GM06990 (cell line): Measurements from ENCODE around the gene C4A.
"Not testable (repeated sequence)": the region's sequence is repeated elsewhere in the genome, so short reads cannot be mapped to it uniquely, and the experiment has no call there.

Source experiments
- DNase-seq: peaks from one replicate; pipeline ENCODE4 v3.0.0-alpha.2; 2011; ENCODE audit not compliant: insufficient read length; ENCODE audit errors: extremely low read depth
- H3K27me3 ChIP-seq: replicated peaks from 2 replicates; pipeline ENCODE4 v1.6.0; 2011; ENCODE audit warnings: low read length; ENCODE audit not compliant: control insufficient read depth, insufficient read depth
- H3K36me3 ChIP-seq: 2 replicates; pipeline ENCODE4 v1.5.1; 2011; ENCODE audit warnings: low read length; ENCODE audit not compliant: control insufficient read depth, insufficient read depth
- H3K4me3 ChIP-seq: replicated peaks from 2 replicates; pipeline ENCODE4 v1.5.1; 2011; ENCODE audit warnings: low read depth, mild to moderate bottlenecking, control low read depth, low read length
- CTCF ChIP-seq: IDR thresholded peaks from 2 replicates; pipeline ENCODE4 v1.5.1; 2011; ENCODE audit warnings: low read length, control low read depth, mild to moderate bottlenecking, inconsistent platforms; ENCODE audit not compliant: insufficient read depth, poor library complexity, severe bottlenecking

C4A gene

GRCh38 chr6:32041385-32041784 is 59.5 kb downstream of the C4A start:
- H3K27me3 ChIP-seq, DNase-seq, H3K4me3 ChIP-seq, H3K36me3 ChIP-seq: not testable (repeated sequence)

- H3K27me3 ChIP-seq, DNase-seq, H3K4me3 ChIP-seq, H3K36me3 ChIP-seq: not testable (repeated sequence)
Observed at GRCh38 chr6:32042276-32042675, 60.4 kb downstream of the C4A start.

- H3K4me3 ChIP-seq, H3K36me3 ChIP-seq, DNase-seq: not testable (repeated sequence)
Observed at GRCh38 chr6:32043589-32044380, 61.9 kb downstream of the C4A start.

GRCh38 chr6:32044916-32045315 is 63.1 kb downstream of the C4A start:
- not testable (repeated sequence) for H3K36me3 ChIP-seq, H3K4me3 ChIP-seq, H3K27me3 ChIP-seq, DNase-seq

More at GRCh38 chr6:32043589-32044380, 61.9 kb downstream of the C4A start:
- not testable (repeated sequence) for H3K27me3 ChIP-seq

GRCh38 chr6:32045811-32046449 is 64.1 kb downstream of the C4A start:
- no peak for TF ChIP-seq CTCF
- DNase-seq, result no peak
- no peak overlapping the region for H3K4me3 ChIP-seq
- H3K36me3 ChIP-seq, result no peaks in the 10 kb centered on the region
- no peaks in the 10 kb centered on the region; the same call in 1 of the 2 replicates for H3K27me3 ChIP-seq

- no peaks in the 10 kb centered on the region; the same call in 1 of the 2 replicates for H3K27me3 ChIP-seq
- H3K36me3 ChIP-seq, result no peaks in the 10 kb centered on the region
- TF ChIP-seq CTCF, result no peak
- no peak overlapping the region for H3K4me3 ChIP-seq
- DNase-seq, result no peak
Observed at GRCh38 chr6:32046450-32047083, 64.7 kb downstream of the C4A start.

- TF ChIP-seq CTCF, result no peak
- no peaks in the 10 kb centered on the region; the same call in 1 of the 2 replicates for H3K27me3 ChIP-seq
- no peaks in the 10 kb centered on the region for H3K36me3 ChIP-seq
- DNase-seq, result no peak
- no peak overlapping the region for H3K4me3 ChIP-seq
Observed at GRCh38 chr6:32047084-32047478, 65.2 kb downstream of the C4A start.
